Stimulated activated CD8-positive, alpha-beta memory T cell treated with anti-CD3 and anti-CD28 coated beads, Interleukin-2, amount 100 ng/mL, for 1 hour (primary cell): ENCODE data around the gene FOXJ3.

ENCODE experiments used
- DNase-seq, 2 donors: peaks; one replicate each; pipeline ENCODE4 v3.0.0-alpha.2; 2020; ENCODE audit warnings: low read depth in 2 of 2

The FOXJ3 gene

GRCh38 chr1:42189931-42190853 is 144.8 kb downstream of the FOXJ3 start:
- no peak for DNase-seq

GRCh38 chr1:42186152-42186551 is 148.9 kb downstream of the FOXJ3 start:
- DNase-seq: no peak

DNA sequence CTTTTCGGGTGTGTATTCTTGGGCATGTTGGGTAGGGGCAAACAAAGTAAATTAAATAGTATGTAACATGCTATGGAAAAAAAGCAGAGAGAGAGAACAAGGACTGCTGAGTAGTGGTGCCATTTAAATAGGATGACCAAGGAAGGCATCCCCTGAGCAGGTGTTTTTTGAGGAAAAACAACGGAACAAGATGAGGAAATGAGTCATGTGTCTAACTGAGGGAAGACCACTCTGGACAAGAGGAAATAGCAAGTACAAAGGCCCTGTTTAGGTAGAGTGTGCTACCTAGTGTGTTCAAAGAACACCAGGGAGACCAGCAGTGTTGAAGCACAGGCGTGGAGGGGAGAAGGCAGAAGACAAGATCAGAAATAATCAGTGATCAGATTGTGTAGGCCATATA is 150.4 kb downstream of the FOXJ3 start:
- DNase-seq: no peak

DNA sequence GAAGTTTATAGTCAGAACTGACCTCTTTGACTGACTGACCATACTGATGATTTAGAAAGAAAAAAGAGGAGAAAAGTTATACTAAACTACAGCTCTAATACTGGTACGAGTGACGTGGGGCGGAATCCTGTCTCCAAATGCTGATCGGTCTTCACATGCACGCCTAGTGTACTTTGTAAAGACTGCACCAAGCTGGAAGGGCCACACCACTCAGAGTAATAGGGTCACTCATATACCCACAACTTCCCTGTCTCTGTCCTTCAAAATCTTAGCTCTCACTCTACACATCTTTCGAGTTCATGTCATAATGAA is 151.1 kb downstream of the FOXJ3 start:
- no peak for DNase-seq

GRCh38 chr1:42183210-42183956 is 151.7 kb downstream of the FOXJ3 start:
- no peak for DNase-seq

DNA sequence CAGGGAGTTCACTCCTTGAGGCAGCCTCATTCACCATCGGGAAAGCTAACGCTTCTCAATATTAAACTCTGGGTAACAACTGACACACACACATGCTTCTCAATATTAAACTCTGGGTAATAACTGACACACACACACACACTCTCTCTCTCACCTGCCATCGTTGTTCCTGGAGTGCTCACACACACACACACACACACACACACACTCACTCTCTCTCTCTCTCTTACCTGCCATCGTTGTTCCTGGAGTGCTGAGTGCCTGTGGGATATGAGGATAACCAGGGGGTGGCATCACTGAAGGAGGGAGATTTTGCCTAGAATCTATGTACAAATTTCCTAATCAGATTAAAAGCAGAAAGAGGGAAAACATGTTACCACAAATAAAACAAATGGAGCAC is 153.3 kb downstream of the FOXJ3 start:
- no peak for DNase-seq

DNA sequence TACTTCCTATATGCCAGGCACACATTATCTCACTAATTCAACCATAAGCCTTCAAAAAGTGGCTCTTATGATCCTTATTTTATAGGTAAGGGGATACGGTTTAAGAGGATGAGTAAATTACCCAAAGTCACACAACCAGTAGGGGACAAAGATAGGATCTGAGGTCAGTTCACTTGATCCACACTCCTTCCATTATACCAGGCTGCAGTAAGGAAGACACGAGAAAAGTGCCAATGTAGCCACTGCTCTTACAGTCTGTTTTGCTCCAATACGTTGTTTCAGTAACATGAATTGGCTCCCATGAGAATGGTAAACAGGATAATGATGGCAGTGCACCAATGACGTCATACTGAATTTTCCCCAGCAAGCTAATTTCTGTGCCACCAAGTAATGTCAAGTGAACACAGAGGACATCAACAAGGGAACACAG is 155.1 kb downstream of the FOXJ3 start:
- no peak for DNase-seq

DNA sequence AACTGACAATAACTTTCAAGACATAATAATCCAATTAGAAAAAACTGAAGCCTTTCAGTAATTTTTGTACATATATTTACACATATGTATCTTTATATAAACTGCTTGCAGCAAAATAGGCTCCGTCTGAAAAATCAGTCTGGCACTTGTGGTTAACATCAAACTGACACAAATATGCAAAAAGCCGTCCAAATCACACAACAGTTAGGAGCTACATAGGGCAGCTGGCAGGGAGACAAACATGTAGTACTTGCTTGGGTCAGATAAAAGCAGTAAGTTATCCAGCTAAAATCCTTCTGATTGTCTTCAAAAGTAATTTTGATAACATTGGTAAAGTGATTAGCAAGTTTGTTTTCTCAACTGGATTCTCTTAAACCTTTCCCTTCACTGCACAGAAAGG is 155.8 kb downstream of the FOXJ3 start:
- no peak for DNase-seq

- DNase-seq: no peak
Measured at GRCh38 chr1:42178249-42178648, 156.8 kb downstream of the FOXJ3 start.

DNA sequence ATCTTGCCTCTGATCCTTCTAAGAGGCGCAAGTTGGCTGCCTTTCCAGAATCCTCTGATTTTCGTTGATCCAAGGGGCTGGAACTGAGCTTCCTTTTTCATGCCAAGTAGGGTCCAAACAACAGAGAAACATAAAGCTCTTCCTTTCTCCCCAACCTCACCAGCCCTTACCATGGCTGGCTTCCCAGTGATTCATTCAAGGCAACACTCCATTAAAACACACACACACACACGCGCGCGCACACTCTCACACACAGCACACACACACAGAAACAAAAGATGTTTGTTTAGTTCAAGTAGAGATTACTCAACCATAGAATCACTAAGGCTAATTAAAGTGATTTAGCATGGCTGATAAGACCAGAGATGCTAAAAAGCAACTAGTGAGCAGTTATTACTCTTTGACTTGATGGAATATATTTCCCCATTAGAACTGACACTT is 157.5 kb downstream of the FOXJ3 start:
- no peak for DNase-seq

DNA sequence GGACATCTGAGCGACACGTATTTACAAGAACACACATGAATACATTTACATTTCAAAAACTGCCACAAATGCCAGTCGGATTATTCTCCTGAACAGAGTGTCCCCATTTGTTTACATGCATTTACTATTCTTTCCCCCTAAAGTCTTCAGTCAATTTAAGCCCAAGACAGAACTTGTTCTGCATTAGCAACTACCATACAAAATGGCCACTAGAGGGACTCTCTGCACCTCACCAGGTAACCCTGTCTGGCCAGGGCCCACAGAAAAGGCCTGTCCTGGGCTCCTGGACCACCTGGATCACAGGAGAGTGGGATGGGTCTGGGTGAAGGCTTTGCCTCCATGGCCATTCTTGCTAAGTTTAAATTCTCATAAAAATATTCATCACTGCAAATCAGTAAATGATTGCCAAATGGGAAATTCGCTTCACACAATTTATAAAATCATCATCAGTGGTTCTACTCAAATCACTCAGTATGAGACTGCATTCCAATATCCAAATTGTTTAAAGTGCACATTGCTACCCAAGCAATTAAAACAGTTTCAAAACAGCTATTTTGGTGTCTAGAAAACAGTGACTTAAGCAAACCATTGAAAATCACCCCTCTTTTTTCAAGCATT is 158.0 kb downstream of the FOXJ3 start:
- no peak for DNase-seq

DNA sequence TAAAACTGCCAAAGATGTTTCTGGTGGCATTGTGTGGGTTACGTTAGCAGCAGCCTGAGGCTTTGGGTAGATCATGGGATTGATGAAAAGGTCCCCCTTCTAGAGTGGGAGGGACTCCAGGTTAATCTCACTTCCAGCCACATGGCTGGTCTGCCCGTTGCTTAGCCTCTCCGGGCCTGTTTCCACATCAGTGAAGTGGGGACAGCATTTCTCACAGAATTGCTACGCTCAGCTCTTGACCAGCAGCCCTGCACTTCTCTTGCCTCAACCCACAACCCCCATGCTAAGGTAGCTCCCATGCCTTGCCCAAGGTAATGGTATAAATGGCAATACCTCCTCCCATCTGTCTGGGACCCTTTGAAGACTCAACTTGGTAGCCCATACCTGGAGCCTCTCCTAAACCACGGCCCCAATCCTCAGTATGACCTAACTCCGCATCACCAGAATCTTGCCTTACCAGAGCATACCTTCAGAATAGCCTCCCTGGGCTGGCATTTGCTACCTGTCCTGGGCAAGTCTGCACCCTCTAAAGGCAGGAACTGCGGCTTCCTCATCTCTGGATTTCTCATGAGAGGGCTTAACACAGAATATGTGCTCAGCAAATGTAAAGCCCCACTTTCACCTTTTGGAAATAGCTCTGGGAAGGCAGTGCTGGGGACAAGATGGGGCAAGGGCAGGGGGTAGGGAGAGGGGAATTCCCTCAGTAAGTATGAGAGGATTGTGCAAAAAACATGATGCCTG is 159.6 kb downstream of the FOXJ3 start:
- no peak for DNase-seq

DNA sequence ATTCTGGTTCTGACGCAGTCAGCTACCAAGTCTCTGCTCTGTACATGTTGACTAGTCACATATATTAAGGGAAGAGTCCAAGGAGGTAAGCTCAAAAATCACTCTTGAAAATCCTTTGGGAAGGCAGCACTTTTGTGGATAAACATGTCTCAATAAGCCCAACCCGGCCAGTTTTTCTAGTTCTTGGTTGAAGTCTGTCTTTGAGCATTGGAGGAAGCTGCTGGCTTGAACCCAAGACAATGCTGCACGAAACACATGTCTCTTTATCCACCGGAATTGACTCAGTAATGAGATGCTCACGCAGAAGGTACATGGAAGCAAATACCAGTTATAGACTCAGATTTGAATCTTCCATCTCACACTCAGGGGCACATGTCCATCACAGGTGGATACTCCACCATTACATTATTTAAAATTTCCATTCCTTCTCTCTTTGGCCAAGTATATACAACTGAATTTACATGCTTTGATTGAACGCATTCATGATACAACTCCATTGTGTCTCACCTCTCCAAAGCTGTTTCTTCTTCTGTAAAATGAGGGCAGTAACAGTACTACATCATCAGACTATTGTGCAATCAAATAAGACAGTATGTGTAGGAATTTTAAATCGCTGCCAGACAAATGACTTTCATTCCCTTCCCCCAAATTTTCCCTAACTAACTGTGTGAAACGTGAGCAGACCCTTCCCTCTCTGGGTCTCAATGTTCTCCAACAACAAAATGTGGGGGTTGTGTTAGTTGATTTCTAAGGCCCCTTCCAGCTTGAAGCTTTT is 160.9 kb downstream of the FOXJ3 start:
- no peak for DNase-seq

DNA sequence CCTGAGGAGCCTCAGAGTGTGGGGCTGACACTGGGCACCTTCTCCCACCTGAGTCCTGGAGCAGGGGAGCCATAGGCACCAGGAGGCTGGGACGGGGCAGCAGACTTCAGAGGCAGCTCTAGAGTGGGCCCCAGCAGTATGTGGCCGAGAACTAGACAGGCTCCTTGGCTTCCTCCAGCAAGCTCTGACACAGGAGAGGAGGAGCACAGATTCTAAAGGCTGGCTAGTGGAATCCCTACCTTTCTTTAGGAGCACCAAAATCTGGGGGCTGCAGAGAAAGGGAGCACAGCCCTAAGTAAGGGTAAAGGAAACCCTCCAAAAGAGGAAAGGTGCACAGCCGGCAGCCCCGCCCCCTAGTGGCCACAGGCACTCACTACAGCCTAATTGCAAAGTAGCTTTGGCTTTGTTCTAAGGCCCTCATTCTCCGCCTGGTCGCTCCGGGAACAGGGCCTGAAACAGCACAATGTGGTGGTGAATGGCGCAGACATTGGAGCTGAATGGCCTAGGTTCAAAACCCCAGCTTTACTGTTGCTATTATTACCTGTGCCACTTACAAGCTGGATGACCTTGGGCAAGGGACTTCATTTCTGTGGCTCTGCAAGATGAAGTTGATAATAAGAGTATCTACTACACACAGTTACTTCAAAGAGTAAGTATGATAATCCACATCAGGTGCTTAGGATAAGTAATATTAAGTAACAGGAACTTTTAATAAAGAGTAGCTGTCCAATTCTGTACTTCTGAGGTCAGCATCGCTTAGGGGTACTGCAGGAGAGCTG is 161.7 kb downstream of the FOXJ3 start:
- DNase-seq: peak; percentile 46 to 52

GRCh38 chr1:42172381-42173133 is 162.5 kb downstream of the FOXJ3 start:
- DNase-seq: no peak

DNA sequence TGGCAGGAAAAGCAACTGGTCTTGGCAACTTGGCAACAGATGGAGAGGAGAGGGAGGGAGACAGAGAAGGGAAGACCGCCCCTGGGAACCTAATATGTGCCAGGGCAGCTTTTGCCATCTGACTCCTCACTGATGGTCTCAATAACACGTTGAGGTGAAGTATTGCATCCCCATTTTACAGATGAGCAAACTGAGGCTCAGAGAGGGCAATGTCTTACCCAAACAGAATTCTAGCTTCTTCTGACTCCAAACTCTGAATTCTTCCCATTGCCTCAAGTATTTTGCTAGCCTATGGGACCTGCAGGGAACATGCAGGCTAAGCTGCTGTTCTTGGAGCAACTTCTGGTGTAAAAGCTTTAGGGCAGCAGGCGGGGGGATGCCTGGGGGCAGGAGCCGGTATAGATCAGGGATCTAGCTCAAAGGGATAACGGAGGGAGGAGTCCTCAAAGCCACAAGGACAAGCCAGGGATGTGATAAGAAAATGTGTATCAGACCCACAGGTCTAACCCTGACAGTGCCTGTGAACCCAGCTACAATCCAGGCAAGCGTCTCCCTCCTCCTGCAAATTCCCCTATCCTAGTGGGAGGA is 163.3 kb downstream of the FOXJ3 start:
- no peak for DNase-seq

DNA sequence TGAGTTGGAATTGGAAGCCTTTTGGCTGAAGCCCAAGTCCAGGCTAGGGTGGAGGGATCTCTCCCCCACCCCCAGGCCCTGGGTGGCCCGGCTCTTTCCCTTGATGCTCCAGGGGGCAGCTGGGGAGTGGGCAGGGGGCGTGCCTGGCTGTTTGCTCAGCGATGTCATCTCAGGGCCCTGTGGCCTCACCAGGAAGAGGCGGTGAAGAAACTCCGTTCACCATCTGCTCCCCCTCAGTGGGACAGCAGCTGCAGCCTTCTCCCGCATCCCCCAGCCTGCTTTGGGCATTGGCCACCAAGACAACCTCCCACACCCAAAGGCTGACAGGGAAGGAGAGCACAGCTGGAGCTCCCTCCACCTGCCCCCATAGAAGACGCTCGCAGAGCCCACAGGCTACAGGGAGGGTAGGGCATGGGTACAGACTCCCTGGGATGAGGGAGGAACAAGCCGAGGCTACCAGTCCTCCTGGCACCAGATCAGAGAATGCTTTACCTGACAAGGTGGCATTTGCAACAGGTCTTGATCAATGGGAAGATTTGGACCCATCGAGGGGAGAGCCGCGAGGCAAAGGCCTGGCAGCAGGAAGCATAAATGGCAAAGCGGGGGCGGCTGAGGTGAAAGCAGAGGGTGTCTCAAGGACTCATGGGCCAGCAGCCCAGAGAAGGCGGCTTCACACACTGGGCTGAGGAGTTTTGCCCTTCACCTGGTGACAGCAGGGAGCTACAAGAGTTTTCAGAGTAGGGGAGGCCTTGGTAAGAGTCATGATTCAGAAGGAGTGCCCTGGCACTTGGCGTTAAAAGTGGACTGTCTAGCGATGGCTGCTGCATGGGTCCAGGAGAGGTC is 164.0 kb downstream of the FOXJ3 start:
- DNase-seq: no peak

GRCh38 chr1:42168763-42169162 is 166.3 kb downstream of the FOXJ3 start:
- DNase-seq: no peak

GRCh38 chr1:42168391-42168670 is 166.7 kb downstream of the FOXJ3 start:
- no peak for DNase-seq
